Skin of body (tissue), 2 donors: ENCODE results near the gene PIWIL4. TPM values are rescaled to one million over a fixed set of nuclear protein-coding genes. Genes with fewer than 3 reads are reported as not detected.
"Not testable (repeated sequence)": the region's sequence is repeated elsewhere in the genome, so short reads cannot be mapped to it uniquely, and the experiment has no call there.

Experiments used
- DNase-seq: peaks from one replicate; lab custom pipeline; 2025; lab: John Stamatoyannopoulos, UW
- total RNA-seq: library from RNA; depleted of rRNA; stranded (reverse); fragments of >200 nt; gene quantifications from one replicate; pipeline ENCODE4 v1.2.3, GENCODE V29; 2014

The PIWIL4 gene
- total RNA-seq, 1 donor from 2014 or later = 6.2 TPM

DNA sequence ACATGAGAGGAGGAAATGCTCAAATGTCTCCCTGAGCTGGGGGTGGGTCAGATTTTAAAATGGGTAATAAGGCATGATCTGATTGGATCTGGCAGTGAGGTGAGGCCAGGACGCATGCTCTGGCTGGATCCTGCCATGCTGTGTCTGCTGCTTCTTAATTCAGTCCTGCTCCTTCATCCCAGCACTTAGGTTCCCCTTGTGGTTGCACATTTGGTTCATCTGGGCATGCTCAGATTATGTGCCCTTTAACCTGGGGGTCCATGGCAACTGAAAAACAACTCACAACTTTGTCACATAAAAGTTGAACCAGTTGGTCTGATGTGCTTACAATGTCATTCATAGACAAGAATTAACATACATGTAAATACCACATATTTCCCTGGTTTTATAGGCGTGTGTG lies 67.9 kb downstream of the PIWIL4 start:
- no peak for DNase-seq

GRCh38 chr11:94636388-94636949 lies 69.3 kb downstream of the PIWIL4 start:
- DNase-seq = no peak

GRCh38 chr11:94638301-94638901 lies 71.2 kb downstream of the PIWIL4 start:
- DNase-seq = no peak

GRCh38 chr11:94638902-94639373 lies 71.8 kb downstream of the PIWIL4 start:
- no peak for DNase-seq

- no peak for DNase-seq
Measured at GRCh38 chr11:94639901-94640721, 72.9 kb downstream of the PIWIL4 start.

DNA sequence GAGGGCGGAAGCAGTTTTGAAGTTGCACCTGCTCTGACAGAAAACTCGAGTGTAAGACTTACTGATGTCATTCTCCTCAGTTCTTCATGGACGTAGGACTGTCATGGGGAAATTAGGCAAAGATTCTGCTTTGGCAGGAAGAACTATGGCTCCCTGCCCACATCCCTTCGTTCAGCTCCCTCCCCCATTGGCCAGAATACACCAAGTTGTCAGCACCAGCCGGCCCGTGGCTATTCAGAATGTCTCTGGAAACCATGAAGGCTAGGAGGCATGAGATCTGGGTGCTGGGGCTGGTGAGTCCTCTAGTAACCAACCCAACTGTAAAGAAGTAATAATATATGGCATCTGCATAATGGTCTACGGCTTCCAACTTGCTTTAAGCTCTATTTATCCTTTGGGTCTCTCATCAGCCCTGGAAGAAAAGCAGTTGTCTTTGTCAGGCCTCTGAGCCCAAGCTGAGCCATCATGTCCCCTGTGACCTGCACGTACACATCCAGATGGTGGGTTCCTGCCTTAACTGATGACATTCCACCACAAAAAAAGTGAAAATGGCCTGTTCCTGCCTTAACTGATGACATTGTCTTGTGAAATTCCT lies 74.1 kb downstream of the PIWIL4 start:
- no peak for DNase-seq

DNA sequence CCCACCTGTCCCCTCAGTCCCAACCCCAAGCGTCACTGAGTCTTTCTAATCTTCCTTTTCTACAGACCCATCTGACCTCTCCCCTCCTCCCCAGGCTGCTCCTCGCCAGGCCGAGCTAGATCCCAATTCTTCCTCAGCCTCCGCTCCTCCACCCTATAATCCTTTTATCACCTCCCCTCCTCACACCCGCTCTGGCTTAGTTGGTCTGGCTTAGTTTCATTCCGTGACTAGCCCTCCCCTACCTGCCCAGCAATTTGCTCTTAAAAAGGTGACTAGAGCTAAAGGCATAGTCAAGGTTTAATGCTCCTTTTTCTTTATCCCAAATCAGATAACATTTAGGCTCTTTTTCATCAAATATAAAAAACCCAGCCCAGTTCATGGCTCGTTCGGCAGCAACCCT lies 76.0 kb downstream of the PIWIL4 start:
- not testable (repeated sequence) for DNase-seq

- no peak for DNase-seq
Measured at GRCh38 chr11:94647926-94648325, 80.8 kb downstream of the PIWIL4 start.

DNA sequence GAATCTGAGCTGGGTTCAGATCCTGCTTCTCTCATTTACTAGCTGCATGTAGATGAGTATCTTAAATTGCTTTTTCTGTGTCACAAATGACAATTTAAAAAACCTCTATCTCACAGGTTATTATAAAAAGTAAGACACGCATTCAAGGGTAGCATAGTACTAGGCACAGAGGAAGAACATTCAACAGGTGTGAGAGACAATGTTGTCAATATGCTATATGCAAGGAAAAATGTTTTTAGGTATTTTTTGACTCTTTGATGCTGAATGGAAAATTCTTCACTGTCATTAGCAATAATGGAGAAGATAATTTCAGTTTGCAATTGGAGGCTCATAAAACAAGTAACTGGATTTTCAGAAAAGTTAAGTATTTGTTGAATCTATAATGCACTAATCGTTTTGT lies 81.6 kb downstream of the PIWIL4 start:
- no peak for DNase-seq

DNA sequence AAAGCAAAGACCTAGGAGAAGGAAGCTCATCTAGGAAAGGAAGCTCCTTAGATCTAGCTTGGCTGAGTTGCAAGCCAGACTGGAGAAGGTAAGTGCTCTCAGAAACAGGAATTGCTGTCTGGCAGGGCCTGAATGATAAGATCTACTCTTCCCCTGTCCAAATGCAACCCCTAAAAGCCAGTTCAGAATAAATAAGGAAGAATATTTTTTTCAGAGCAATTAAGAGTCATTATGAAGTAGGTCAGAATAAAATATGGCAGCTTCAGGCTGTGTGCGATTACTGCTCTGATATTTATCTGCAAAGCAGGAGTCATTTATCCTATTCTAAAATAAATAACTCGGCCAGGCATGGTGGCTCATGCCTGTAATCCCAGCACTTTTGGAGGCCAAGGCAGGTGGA lies 82.1 kb downstream of the PIWIL4 start:
- DNase-seq = no peak

DNA sequence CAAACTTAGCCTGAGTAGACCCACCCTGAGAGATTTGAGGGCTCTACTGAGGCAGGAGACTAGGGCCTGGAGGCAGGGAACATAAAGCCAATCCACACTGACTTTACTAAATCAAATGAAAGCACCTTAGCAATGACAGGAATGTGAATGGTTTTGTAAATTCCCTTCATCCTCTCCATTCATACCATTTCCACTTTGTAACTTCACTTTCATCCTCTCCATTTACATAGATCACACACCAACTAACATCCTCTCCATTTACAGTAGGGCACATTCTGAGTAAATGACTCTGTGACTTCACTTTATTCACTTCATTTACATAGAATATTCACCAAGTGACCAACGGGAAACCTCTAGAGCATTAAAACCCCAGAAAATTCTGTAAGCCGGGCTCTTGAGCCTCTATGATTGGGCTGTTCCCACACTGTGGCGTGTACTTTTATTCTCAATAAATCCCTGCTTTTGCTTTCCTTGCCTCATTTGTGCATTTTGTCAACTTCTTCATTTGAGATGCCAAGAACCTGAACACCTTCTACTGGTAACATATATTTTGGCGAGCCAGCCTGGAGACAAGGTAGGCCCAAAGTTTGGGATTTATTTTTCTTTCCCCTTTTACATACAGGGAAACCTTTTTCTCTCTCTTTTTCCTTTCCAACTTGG lies 82.9 kb downstream of the PIWIL4 start:
- DNase-seq = no peak

DNA sequence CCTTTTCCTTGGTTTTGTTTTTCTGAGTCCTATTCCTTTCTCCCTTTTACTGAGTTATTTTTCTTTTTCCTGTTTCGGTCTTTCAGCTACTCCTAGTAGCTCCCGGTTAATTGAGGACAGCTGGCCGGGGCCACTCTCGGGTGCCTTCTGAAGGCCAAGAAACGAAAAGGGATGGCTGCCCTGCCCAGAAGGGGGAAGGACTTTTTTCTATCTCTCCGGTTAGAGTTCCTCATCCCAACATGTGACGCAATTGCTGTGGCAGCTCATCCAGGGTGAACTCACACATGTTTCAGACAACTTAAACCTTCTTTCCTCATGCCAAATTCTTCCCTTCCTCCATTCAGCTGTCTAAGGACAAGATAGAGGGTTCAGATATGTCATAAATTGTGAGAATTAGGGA lies 83.6 kb downstream of the PIWIL4 start:
- DNase-seq = peak; percentile 65

GRCh38 chr11:94652735-94653284 lies 85.6 kb downstream of the PIWIL4 start:
- DNase-seq = no peak

GRCh38 chr11:94653561-94653960 lies 86.4 kb downstream of the PIWIL4 start:
- DNase-seq = no peak

GRCh38 chr11:94654201-94654600 lies 87.0 kb downstream of the PIWIL4 start:
- DNase-seq = no peak

- no peak for DNase-seq
Measured at GRCh38 chr11:94655291-94655690, 88.1 kb downstream of the PIWIL4 start.

DNA sequence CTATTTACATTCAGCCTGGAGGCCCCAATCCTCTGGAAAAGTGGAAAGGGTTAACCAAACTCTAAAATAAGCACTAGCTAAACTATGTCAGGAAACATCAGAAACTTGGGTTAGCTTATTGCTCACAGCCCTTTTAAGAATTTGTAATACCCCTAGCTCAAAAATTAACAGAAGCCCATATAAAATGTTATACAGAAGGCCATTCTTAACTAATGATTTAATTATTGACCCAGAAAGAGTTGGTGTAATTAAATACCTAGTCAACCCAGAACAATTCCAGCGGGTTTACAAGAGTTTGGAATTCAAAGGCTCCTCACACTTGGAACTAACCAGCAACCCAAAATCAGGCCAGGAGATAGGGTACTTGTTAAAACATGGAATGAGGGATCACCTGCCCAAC lies 88.8 kb downstream of the PIWIL4 start:
- no peak for DNase-seq

DNA sequence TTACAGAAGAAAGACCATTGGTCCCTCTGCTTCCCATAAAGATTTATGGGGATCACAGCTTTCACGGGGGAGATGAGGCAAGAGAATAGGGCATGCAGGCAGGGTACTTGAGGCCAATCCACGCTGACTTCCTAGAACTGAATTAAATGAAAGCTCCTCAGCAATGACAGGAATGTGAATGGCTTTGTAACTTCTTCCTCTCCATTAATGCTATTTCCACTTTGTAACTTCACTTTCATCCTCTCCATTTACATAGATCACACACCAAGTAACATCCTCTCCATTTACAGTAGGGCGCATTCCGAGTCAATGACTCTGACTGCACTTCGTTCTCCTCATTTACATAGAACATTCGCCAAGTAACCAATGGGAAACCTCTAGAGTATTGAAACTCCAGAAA lies 89.8 kb downstream of the PIWIL4 start:
- no peak for DNase-seq

- DNase-seq = no peak
Measured at GRCh38 chr11:94657629-94658028, 90.5 kb downstream of the PIWIL4 start.

GRCh38 chr11:94658386-94658785 lies 91.2 kb downstream of the PIWIL4 start:
- DNase-seq = no peak

DNA sequence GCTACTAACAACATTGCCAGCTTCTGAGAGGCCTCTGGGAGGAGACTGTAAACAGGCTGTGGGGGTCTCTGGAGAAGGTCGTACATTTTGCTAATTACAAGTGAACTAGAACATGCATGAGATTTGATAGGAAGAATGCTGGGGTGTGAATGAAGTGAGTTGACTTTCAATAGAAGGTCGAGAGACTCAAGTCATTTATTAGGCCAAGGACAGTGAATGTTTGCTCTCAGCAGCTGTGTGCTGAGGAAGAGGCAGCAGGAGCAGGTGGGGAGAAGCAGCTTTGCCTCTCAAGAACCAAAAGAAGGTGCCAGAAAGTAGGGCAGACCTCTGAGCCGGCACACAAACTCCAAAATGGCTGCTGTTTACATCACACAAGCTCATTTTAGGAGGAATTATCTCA lies 91.7 kb downstream of the PIWIL4 start:
- no peak for DNase-seq
